OCI-LY3 (cell line): ENCODE data around the gene GRK3.

Experiments
- CTCF ChIP-seq: fragments of 200-600, 300-600 bp; sonication (generic); IDR thresholded peaks from 2 replicates; pipeline ENCODE4 v1.5.1; 2014; ENCODE audit warnings: antibody characterized with exemption, low read length, low read depth
- EZH2phosphoT487 ChIP-seq: fragments of 200-600 bp; shearing (Covaris generic); IDR thresholded peaks from 2 replicates; pipeline ENCODE4 v1.6.1; 2018; ENCODE audit warnings: antibody characterized with exemption, mixed run types, low read depth

GRCh38 chr22:25572708-25573171, 8.3 kb downstream of the GRK3 start:
- TF ChIP-seq CTCF (no peak), EZH2phosphoT487 (no peak)
